OCI-LY7 (cell line): ENCODE results near the gene HMGXB4. TPM values are rescaled to one million over a fixed set of nuclear protein-coding genes. Genes with fewer than 3 reads are reported as not detected.

Experiments used
- BruUV-seq: library from RNA; stranded (reverse); fragments of 400-500 nt; replicated peaks from 2 replicates; lab custom pipeline; 2021; lab: Mats Ljungman, UMichigan
- CTCF ChIA-PET: fragments of 300-600 bp; sonication (Branson Sonifier 250); formaldehyde crosslinking; loops from one replicate; lab custom pipeline; 2022; ENCODE audit warnings: antibody characterized with exemption; ENCODE audit not compliant: unreplicated experiment; lab: Charles Lee
- POLR2A ChIA-PET: fragments of 300-600 bp; sonication (Branson Sonifier 250); formaldehyde crosslinking; loops from one replicate; lab custom pipeline; 2022; ENCODE audit warnings: antibody characterized with exemption; lab: Charles Lee
- DNase-seq: peaks from one replicate; pipeline ENCODE4 v3.0.0-alpha.2; 2015; ENCODE audit warnings: low spot score
- H2AFZ ChIP-seq: fragments of 200-600 bp; sonication (generic), shearing (Covaris generic); 2 replicates; pipeline ENCODE4 v1.6.1; 2014; ENCODE audit warnings: mild to moderate bottlenecking, antibody characterized with exemption, low read length, moderate library complexity
- H3K27ac ChIP-seq: fragments of 200-600 bp; sonication (generic); 2 replicates; pipeline ENCODE4 v1.5.1; 2014; ENCODE audit warnings: mixed run types, low read depth, mild to moderate bottlenecking, moderate library complexity, low read length, inconsistent platforms; ENCODE audit not compliant: poor library complexity, severe bottlenecking
- H3K36me3 ChIP-seq: fragments of 200-600 bp; sonication (generic); 2 replicates; pipeline ENCODE4 v1.6.1; 2014; ENCODE audit warnings: mild to moderate bottlenecking, antibody characterized with exemption, low read length, moderate library complexity, mixed read lengths; ENCODE audit not compliant: insufficient read depth
- H3K4me1 ChIP-seq: fragments of 200-600 bp; sonication (generic); 2 replicates; pipeline ENCODE4 v1.5.1; 2014; ENCODE audit warnings: mild to moderate bottlenecking, low read length; ENCODE audit not compliant: insufficient read depth, poor library complexity, severe bottlenecking
- H3K4me2 ChIP-seq: fragments of 200-600 bp; sonication (generic); 2 replicates; pipeline ENCODE4 v1.6.1; 2014; ENCODE audit warnings: mild to moderate bottlenecking, low read length
- H3K4me3 ChIP-seq: fragments of 200-600 bp; sonication (generic); 2 replicates; pipeline ENCODE4 v1.5.1; 2014; ENCODE audit warnings: mild to moderate bottlenecking, low read depth, low read length; ENCODE audit not compliant: poor library complexity, severe bottlenecking
- H3K79me2 ChIP-seq: fragments of 200-600 bp; sonication (generic); 2 replicates; pipeline ENCODE4 v1.6.1; 2016; ENCODE audit warnings: low read depth, mild to moderate bottlenecking, low read length, moderate library complexity, mixed read lengths; ENCODE audit not compliant: insufficient read depth
- H3K9me2 ChIP-seq: fragments of 200-600 bp; sonication (generic); 2 replicates; pipeline ENCODE4 v1.6.1; 2016; ENCODE audit warnings: mild to moderate bottlenecking, low read length, mixed read lengths; ENCODE audit not compliant: insufficient read depth
- H3K9me3 ChIP-seq: fragments of 200-600 bp; sonication (generic); 2 replicates; pipeline ENCODE4 v1.6.1; 2014; ENCODE audit warnings: mild to moderate bottlenecking, mixed run types, low read length, mixed read lengths
- H4K20me1 ChIP-seq: fragments of 200-600 bp; sonication (generic); 2 replicates; pipeline ENCODE4 v1.6.1; 2014; ENCODE audit warnings: mild to moderate bottlenecking, antibody characterized with exemption, low read length, moderate library complexity, mixed read lengths; ENCODE audit not compliant: insufficient read depth
- EZH2phosphoT487 ChIP-seq: fragments of 200-600 bp; sonication (generic); IDR thresholded peaks from 2 replicates; pipeline ENCODE4 v1.6.1; 2018; ENCODE audit warnings: low read depth, borderline replicate concordance, mild to moderate bottlenecking, mixed run types, antibody characterized with exemption, low read length, moderate library complexity, mixed read lengths
- intact Hi-C: fragments of 100-400 bp; cut with micrococcal nuclease; formaldehyde crosslinking; loops from one replicate; pipeline ENCODE4 v1.10.0; 2022; ENCODE audit not compliant: unreplicated experiment
- total RNA-seq, 2 experiments: library from RNA; depleted of rRNA in 1 of 2; stranded (reverse); fragments of >200 nt in 1 of 2; shearing (Covaris generic) in 1 of 2; gene quantifications; 2 replicates each; pipeline ENCODE4 v1.2.3, GENCODE V29; 2014 to 2022
- TF ChIP-seq, protein P1 (sequence below): fragments of 200-600 bp; sonication (generic); conservative IDR thresholded peaks from 2 replicates; pipeline ENCODE4 v1.5.1; 2014; ENCODE audit warnings: mild to moderate bottlenecking, antibody characterized with exemption, low read length, moderate library complexity, mixed read lengths

HMGXB4 gene
- total RNA-seq, 2 experiments from 2014 or later = 25.2 to 46.9 TPM

GRCh38 chr22:35328472-35328885, 71.2 kb downstream of the HMGXB4 start:
- CTCF ChIA-PET = no interaction called here
- Histone ChIP-seq H3K4me2 (no peak overlapping the region), H3K4me1 (peaks cover 14% of the 10 kb centered on the region), H3K27ac (no peak overlapping the region), H3K79me2 (no peaks in the 10 kb centered on the region), H3K36me3 (peaks cover 17% of the 10 kb centered on the region; the same call in 1 of the 2 replicates), H3K4me3 (no peak overlapping the region), H3K9me2 (no peaks in the 10 kb centered on the region), H2AFZ (no peak overlapping the region), H4K20me1 (no peaks in the 10 kb centered on the region), H3K9me3 (no peaks in the 10 kb centered on the region)
- no TSS peak for BruUV-seq
- POLR2A ChIA-PET = no interaction called here
- TF ChIP-seq EZH2phosphoT487 = no peak
- TF ChIP-seq, protein P1, sequence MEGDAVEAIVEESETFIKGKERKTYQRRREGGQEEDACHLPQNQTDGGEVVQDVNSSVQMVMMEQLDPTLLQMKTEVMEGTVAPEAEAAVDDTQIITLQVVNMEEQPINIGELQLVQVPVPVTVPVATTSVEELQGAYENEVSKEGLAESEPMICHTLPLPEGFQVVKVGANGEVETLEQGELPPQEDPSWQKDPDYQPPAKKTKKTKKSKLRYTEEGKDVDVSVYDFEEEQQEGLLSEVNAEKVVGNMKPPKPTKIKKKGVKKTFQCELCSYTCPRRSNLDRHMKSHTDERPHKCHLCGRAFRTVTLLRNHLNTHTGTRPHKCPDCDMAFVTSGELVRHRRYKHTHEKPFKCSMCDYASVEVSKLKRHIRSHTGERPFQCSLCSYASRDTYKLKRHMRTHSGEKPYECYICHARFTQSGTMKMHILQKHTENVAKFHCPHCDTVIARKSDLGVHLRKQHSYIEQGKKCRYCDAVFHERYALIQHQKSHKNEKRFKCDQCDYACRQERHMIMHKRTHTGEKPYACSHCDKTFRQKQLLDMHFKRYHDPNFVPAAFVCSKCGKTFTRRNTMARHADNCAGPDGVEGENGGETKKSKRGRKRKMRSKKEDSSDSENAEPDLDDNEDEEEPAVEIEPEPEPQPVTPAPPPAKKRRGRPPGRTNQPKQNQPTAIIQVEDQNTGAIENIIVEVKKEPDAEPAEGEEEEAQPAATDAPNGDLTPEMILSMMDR = no peak
- DNase-seq = no peak
- intact Hi-C loops = no loop called here

DNA sequence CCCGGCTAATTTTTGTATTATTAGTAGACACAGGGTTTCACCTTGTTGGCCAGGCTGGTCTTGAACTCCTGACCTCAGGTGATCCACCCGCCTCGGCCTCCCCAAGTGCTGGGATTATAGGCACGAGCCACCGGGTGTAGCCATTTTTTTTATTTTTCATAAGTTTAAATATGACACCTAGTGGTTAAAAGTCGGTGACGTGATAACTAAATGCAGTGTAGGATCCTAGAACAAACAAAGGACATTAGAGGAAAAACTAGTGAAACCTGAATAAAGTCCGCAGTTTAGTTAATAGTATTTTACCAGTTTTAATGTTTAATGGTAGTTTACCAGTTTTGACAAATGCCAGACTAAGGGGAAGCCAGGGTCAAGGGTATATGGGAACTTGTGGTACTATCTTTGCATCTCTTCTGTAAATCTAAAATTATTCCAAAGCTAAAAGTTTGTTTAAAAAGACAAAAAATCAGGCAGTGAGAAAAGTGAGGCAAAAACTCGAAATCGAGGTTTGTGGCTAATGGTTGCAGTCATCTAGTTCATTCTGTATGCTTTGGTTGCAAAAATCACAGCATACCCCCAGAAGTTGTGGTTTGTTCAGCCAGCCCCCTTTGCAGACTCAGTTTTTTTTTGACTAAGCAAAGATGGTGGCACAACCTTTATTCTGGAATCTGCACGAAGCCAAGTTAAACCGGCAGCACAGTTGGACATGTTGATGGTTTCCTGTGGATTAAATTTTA, 72.0 kb downstream of the HMGXB4 start:
- Histone ChIP-seq H4K20me1 (no peaks in the 10 kb centered on the region), H3K4me2 (no peak overlapping the region), H3K27ac (no peak overlapping the region), H3K9me2 (no peaks in the 10 kb centered on the region), H3K36me3 (peaks cover 11% of the 10 kb centered on the region; the same call in 1 of the 2 replicates), H3K4me3 (no peak overlapping the region), H3K79me2 (no peaks in the 10 kb centered on the region), H3K4me1 (peaks cover 18% of the 10 kb centered on the region), H2AFZ (no peak overlapping the region), H3K9me3 (no peaks in the 10 kb centered on the region)
- BruUV-seq = no TSS peak
- no peak for DNase-seq
- POLR2A ChIA-PET = interaction anchor here (0.6 to 1.4 kb wide), 3 partner anchors 23 to 80 kb away, joined by 3 to 4 read pairs (median 3); no protein-coding TSS in a partner anchor
- TF ChIP-seq, protein P1 = peak; percentile 56
- no peak for TF ChIP-seq EZH2phosphoT487
- intact Hi-C loops = no loop called here
- CTCF ChIA-PET = no interaction called here
